Stomach (tissue), 4 donors: Measurements from ENCODE around the gene SURF1.

Experiments
- EP300 ChIP-seq: sonication (generic); formaldehyde crosslinking; IDR thresholded peaks from one replicate; pipeline ENCODE4 v1.6.1; 2017; ENCODE audit warnings: antibody characterized with exemption
- POLR2A ChIP-seq, 4 donors: fragments of 450-650 bp; IDR thresholded peaks; one replicate each; pipeline ENCODE4 v1.6.1; 2016; ENCODE audit warnings: antibody characterized with exemption in 4 of 4, control low read depth in 2 of 4, mild to moderate bottlenecking in 1 of 4, moderate library complexity in 1 of 4
- POLR2AphosphoS5 ChIP-seq, 3 donors: sonication (generic); formaldehyde crosslinking; IDR thresholded peaks; one replicate each; pipeline ENCODE4 v1.6.1; 2016; ENCODE audit warnings: antibody characterized with exemption in 3 of 3
- TF ChIP-seq, protein P1 (sequence below), 7 experiments: fragments of 450-650 bp in 4 of 7; fragments of 200-600 bp in 3 of 7; sonication (generic) in 3 of 7; IDR thresholded peaks; one replicate each; pipeline ENCODE4 v1.5.1; 2016 to 2019; ENCODE audit warnings: antibody characterized with exemption in 7 of 7, control low read depth in 2 of 7, mild to moderate bottlenecking in 1 of 7

- TF ChIP-seq, protein P1, sequence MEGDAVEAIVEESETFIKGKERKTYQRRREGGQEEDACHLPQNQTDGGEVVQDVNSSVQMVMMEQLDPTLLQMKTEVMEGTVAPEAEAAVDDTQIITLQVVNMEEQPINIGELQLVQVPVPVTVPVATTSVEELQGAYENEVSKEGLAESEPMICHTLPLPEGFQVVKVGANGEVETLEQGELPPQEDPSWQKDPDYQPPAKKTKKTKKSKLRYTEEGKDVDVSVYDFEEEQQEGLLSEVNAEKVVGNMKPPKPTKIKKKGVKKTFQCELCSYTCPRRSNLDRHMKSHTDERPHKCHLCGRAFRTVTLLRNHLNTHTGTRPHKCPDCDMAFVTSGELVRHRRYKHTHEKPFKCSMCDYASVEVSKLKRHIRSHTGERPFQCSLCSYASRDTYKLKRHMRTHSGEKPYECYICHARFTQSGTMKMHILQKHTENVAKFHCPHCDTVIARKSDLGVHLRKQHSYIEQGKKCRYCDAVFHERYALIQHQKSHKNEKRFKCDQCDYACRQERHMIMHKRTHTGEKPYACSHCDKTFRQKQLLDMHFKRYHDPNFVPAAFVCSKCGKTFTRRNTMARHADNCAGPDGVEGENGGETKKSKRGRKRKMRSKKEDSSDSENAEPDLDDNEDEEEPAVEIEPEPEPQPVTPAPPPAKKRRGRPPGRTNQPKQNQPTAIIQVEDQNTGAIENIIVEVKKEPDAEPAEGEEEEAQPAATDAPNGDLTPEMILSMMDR (IDR thresholded peaks at IDR 0.05): no peak
- no peak for TF ChIP-seq POLR2A (IDR thresholded peaks at IDR 0.05)
- TF ChIP-seq POLR2AphosphoS5 (IDR thresholded peaks at IDR 0.05): no peak
- no peak for TF ChIP-seq EP300
Measured at GRCh38 chr9:133332381-133332730, 23.9 kb downstream of the SURF1 start.
